A673 (cell line): ENCODE measurements around the gene FBXO45. TPM values are rescaled to one million over a fixed set of nuclear protein-coding genes. Genes with fewer than 3 reads are reported as not detected.
"Not testable (repeated sequence)": the region's sequence is repeated elsewhere in the genome, so short reads cannot be mapped to it uniquely, and the experiment has no call there.

ENCODE experiments used
- BruUV-seq: library from RNA; stranded (reverse); fragments of 400-500 nt; replicated peaks from 2 replicates; lab custom pipeline; 2021; lab: Mats Ljungman, UMichigan
- CTCF ChIA-PET: fragments of 300-600 bp; sonication (Branson Sonifier 250); formaldehyde crosslinking; loops from one replicate; lab custom pipeline; 2022; ENCODE audit warnings: antibody characterized with exemption; lab: Charles Lee
- POLR2A ChIA-PET: fragments of 300-600 bp; sonication (Branson Sonifier 250); formaldehyde crosslinking; loops from one replicate; lab custom pipeline; 2022; ENCODE audit warnings: antibody characterized with exemption; ENCODE audit not compliant: low non-redundant PET; lab: Charles Lee
- DNase-seq: peaks from one replicate; pipeline ENCODE4 v3.0.0-alpha.2; 2015; ENCODE audit warnings: low spot score
- H3K27ac ChIP-seq: fragments of 200-600 bp; sonication (generic); 2 replicates; pipeline ENCODE4 v1.5.1; 2016; ENCODE audit warnings: mixed run types, low read depth, mild to moderate bottlenecking, mixed read lengths, antibody characterized with exemption, low read length; ENCODE audit not compliant: poor library complexity, severe bottlenecking
- H3K27me3 ChIP-seq: fragments of 200-600 bp; sonication (generic); replicated peaks from 2 replicates; pipeline ENCODE4 v1.6.1; 2017; ENCODE audit warnings: mixed run types, low read depth, mild to moderate bottlenecking, mixed read lengths, antibody characterized with exemption, low read length; ENCODE audit not compliant: insufficient read depth, poor library complexity
- H3K36me3 ChIP-seq: fragments of 200-600 bp; sonication (generic); 2 replicates; pipeline ENCODE4 v1.6.1; 2016; ENCODE audit warnings: mixed run types, mild to moderate bottlenecking, mixed read lengths, antibody characterized with exemption, low read length; ENCODE audit not compliant: insufficient read depth, poor library complexity, severe bottlenecking
- H3K4me1 ChIP-seq: fragments of 200-600 bp; sonication (generic); 2 replicates; pipeline ENCODE4 v1.6.1; 2017; ENCODE audit warnings: mixed run types, mild to moderate bottlenecking, mixed read lengths, antibody characterized with exemption, low read length; ENCODE audit not compliant: insufficient read depth, poor library complexity, severe bottlenecking
- H3K4me3 ChIP-seq: fragments of 200-600 bp; sonication (generic); 2 replicates; pipeline ENCODE4 v1.5.1; 2016; ENCODE audit warnings: low read depth, mixed run types, mild to moderate bottlenecking, mixed read lengths, low read length; ENCODE audit not compliant: poor library complexity, severe bottlenecking
- H3K9me3 ChIP-seq: fragments of 200-600 bp; sonication (generic); 2 replicates; pipeline ENCODE4 v1.6.1; 2016; ENCODE audit warnings: mixed run types, low read depth, mild to moderate bottlenecking, mixed read lengths, antibody characterized with exemption, low read length; ENCODE audit not compliant: poor library complexity, severe bottlenecking
- EZH2 ChIP-seq: fragments of 200-600 bp; sonication (generic); IDR thresholded peaks from 2 replicates; pipeline ENCODE4 v1.6.1; 2017; ENCODE audit warnings: borderline replicate concordance, low read depth, mild to moderate bottlenecking, mixed read lengths, antibody characterized with exemption, low read length; ENCODE audit not compliant: poor library complexity, severe bottlenecking
- intact Hi-C: fragments of 100-400 bp; cut with micrococcal nuclease; formaldehyde crosslinking; loops from one replicate; pipeline ENCODE4 v1.10.0; 2022; ENCODE audit not compliant: unreplicated experiment
- total RNA-seq: library from RNA; stranded (reverse); gene quantifications from 2 replicates; pipeline ENCODE4 v1.2.3, GENCODE V29; 2021
- TF ChIP-seq, protein P1 (sequence below): fragments of 300-800, 200-600 bp; sonication (generic); conservative IDR thresholded peaks from 2 replicates; pipeline ENCODE4 v1.5.1; 2017; ENCODE audit warnings: low read depth, mild to moderate bottlenecking, antibody characterized with exemption, low read length, moderate library complexity, mixed read lengths

Gene FBXO45
- total RNA-seq, 1 experiment from 2014 or later = 23.0 TPM

DNA sequence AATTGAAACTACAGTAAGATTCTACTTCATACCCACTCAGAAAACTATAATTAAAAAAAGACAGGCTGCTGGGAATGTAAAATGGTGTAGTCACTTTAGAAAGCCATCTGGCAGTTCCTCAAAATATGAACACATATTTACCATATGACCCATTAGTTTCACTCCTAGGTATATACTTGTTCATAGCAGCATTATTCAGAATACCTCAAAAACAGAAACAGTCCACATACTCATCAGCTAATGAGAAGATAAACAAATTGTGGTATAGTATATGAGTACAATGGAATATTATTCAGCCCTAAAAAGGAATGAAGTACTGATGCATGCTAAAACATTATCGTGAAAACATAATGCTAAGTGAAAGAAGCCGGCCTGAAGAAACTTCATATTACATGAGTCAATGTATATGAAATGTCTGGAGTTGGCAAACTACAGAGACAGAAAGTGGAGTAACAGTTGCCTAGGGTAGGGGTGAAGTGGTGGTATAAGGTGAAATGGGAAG is 23.9 kb upstream of the FBXO45 start:
- no peak for DNase-seq
- POLR2A ChIA-PET = no interaction called here
- H3K4me1 ChIP-seq = no peaks in the 10 kb centered on the region

DNA sequence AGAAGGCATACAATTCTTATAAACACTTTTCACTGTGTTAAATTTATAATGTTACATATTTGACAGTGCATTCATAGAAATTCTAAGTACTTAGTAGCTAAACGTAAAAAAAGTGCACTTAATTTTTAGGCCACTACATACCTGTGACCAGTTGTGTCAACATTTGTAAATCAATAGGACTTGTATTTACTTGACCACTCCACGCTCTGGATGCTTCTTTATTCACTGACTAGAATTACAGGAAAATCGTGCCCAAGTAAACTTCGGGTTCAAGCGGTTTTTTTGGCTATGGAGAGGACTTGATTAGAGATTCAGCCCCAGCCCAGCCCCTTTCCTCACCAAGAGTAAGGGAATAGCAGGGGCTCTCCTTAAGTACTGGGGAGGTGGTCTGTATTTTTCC is 21.9 kb upstream of the FBXO45 start:
- intact Hi-C loops = no loop called here
- no peak for DNase-seq
- no TSS peak for BruUV-seq
- no peak for TF ChIP-seq EZH2
- TF ChIP-seq, protein P1, sequence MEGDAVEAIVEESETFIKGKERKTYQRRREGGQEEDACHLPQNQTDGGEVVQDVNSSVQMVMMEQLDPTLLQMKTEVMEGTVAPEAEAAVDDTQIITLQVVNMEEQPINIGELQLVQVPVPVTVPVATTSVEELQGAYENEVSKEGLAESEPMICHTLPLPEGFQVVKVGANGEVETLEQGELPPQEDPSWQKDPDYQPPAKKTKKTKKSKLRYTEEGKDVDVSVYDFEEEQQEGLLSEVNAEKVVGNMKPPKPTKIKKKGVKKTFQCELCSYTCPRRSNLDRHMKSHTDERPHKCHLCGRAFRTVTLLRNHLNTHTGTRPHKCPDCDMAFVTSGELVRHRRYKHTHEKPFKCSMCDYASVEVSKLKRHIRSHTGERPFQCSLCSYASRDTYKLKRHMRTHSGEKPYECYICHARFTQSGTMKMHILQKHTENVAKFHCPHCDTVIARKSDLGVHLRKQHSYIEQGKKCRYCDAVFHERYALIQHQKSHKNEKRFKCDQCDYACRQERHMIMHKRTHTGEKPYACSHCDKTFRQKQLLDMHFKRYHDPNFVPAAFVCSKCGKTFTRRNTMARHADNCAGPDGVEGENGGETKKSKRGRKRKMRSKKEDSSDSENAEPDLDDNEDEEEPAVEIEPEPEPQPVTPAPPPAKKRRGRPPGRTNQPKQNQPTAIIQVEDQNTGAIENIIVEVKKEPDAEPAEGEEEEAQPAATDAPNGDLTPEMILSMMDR = no peak
- Histone ChIP-seq H3K36me3 (no peaks in the 10 kb centered on the region), H3K27ac (no peak overlapping the region), H3K9me3 (no peaks in the 10 kb centered on the region), H3K27me3 (no peaks in the 10 kb centered on the region), H3K4me3 (no peak overlapping the region), H3K4me1 (no peaks in the 10 kb centered on the region)
- CTCF ChIA-PET = no interaction called here
- POLR2A ChIA-PET = no interaction called here

More for the DNA sequence above, 23.9 kb upstream of the FBXO45 start:
- Histone ChIP-seq H3K4me3 (no peak overlapping the region), H3K27ac (no peak overlapping the region), H3K36me3 (no peaks in the 10 kb centered on the region), H3K27me3 (no peaks in the 10 kb centered on the region), H3K9me3 (no peaks in the 10 kb centered on the region)
- CTCF ChIA-PET = no interaction called here
- intact Hi-C loops = no loop called here
- no TSS peak for BruUV-seq
- no peak for TF ChIP-seq EZH2
- TF ChIP-seq, protein P1 = no peak

DNA sequence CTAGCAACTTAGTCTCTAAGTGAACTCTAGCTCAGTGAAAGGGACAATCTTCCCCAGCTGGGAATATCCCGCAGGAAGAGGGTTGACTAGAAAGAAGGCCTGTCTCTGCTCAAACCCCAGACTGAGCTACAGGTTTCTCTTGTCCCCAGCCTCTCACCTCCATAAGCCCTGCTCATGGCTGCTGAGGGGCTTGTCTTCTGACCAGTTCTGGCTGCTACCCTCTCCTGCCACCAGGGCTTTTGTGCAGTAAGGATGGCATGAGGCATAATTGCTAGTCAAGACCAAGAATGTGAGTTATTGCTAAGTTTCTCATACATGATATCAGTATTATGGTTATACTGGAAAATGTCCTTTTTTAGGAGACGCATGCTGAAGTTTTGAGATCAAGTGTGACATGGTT is 21.4 kb upstream of the FBXO45 start:
- Histone ChIP-seq H3K4me3 (no peak overlapping the region), H3K27ac (no peak overlapping the region), H3K4me1 (no peaks in the 10 kb centered on the region), H3K36me3 (no peaks in the 10 kb centered on the region), H3K27me3 (no peaks in the 10 kb centered on the region), H3K9me3 (no peaks in the 10 kb centered on the region)
- no peak for DNase-seq
- CTCF ChIA-PET = no interaction called here
- intact Hi-C loops = no loop called here
- no peak for TF ChIP-seq EZH2
- TF ChIP-seq, protein P1 = no peak
- POLR2A ChIA-PET = no interaction called here
- BruUV-seq = no TSS peak

DNA sequence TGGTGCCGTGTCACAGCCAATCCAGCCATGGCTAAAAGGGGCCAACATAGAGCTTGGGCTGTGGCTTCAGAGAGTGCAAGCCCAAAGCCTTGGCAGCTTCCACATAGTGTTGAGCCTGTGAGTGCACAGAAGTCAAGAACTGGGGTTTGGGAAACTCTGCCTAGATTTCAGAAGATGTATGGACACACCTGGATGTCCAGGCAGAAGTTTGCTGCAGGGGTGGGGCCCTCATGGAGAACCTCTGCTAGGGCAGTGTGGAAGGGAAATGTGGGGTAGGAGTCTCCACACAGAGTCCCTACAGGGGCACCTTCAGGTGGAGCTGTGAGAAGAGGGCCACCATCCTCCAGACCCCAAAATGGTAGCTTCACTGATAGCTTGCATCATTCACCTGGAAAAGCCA is 19.1 kb upstream of the FBXO45 start:
- POLR2A ChIA-PET, H3K4me1 ChIP-seq, H3K27me3 ChIP-seq, H3K36me3 ChIP-seq, H3K9me3 ChIP-seq, H3K4me3 ChIP-seq, DNase-seq, intact Hi-C loops, BruUV-seq, H3K27ac ChIP-seq, CTCF ChIA-PET: not testable (repeated sequence)

DNA sequence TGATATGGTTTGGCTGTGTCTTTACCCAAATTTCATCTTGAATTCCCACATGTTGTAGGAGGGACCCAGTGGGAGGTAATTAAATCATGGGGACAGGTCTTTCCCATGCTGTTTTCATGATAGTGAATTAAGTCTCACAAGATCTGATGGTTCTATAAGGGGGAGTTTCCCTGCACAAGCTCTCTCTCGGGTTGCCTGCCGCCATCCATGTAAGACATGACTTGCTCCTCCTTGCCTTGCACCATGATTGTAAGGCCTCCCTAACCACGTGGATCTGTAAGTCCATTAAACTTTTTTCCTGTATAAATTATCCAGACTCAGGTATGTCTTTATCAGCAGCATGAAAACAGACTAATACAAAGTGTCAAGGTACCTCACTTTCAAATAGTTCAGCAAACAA is 18.3 kb upstream of the FBXO45 start:
- BruUV-seq, H3K9me3 ChIP-seq, H3K36me3 ChIP-seq, H3K27me3 ChIP-seq, H3K4me3 ChIP-seq, intact Hi-C loops, DNase-seq, H3K27ac ChIP-seq, CTCF ChIA-PET, H3K4me1 ChIP-seq, POLR2A ChIA-PET: not testable (repeated sequence)
